KMS-11 (cell line): ENCODE results near the gene OR10A7.
"Not testable (repeated sequence)": the region's sequence is repeated elsewhere in the genome, so short reads cannot be mapped to it uniquely, and the experiment has no call there.

Experiments
- H2AFZ ChIP-seq: fragments of 200-600 bp; sonication (generic); 2 replicates; pipeline ENCODE4 v1.6.1; 2016; ENCODE audit warnings: antibody characterized with exemption, mixed run types, low read depth
- H3K27ac ChIP-seq: fragments of 200-600 bp; sonication (generic); 2 replicates; pipeline ENCODE4 v1.6.1; 2016; ENCODE audit warnings: mild to moderate bottlenecking, mixed run types
- H3K27me3 ChIP-seq: fragments of 200-600 bp; sonication (generic); 2 replicates; pipeline ENCODE4 v1.6.1; 2017; ENCODE audit warnings: mild to moderate bottlenecking, low read depth, mixed run types, moderate library complexity; ENCODE audit not compliant: insufficient read depth
- H3K36me3 ChIP-seq: fragments of 200-600 bp; sonication (generic); 2 replicates; pipeline ENCODE4 v1.6.1; 2017; ENCODE audit warnings: mild to moderate bottlenecking, mixed run types; ENCODE audit not compliant: insufficient read depth
- H3K4me1 ChIP-seq: fragments of 200-600 bp; sonication (generic); 2 replicates; pipeline ENCODE4 v1.6.1; 2016; ENCODE audit warnings: mild to moderate bottlenecking, low read depth, mixed run types; ENCODE audit not compliant: poor library complexity, severe bottlenecking
- H3K4me2 ChIP-seq: fragments of 200-600 bp; sonication (generic); 2 replicates; pipeline ENCODE4 v1.7.0; 2016; ENCODE audit warnings: mild to moderate bottlenecking, mixed run types
- H3K4me3 ChIP-seq: fragments of 200-600 bp; sonication (generic); IDR thresholded peaks from 2 replicates; pipeline ENCODE4 v1.6.1; 2017; ENCODE audit warnings: low read depth, low read length, mixed read lengths; ENCODE audit not compliant: insufficient read depth
- H3K79me2 ChIP-seq: fragments of 200-600 bp; sonication (generic); 2 replicates; pipeline ENCODE4 v1.6.1; 2016; ENCODE audit warnings: low read depth, mixed run types; ENCODE audit not compliant: insufficient read depth
- H3K9ac ChIP-seq: fragments of 200-600 bp; sonication (generic); 2 replicates; pipeline ENCODE4 v1.6.1; 2016; ENCODE audit warnings: mild to moderate bottlenecking, mixed run types
- H4K20me1 ChIP-seq: fragments of 200-600 bp; sonication (generic); 2 replicates; pipeline ENCODE4 v1.6.1; 2016; ENCODE audit warnings: mild to moderate bottlenecking, mixed run types; ENCODE audit not compliant: insufficient read depth
- CTCF ChIP-seq: fragments of 200-600 bp; sonication (generic); conservative IDR thresholded peaks from 2 replicates; pipeline ENCODE4 v1.6.1; 2017; ENCODE audit warnings: low read depth, mild to moderate bottlenecking, antibody characterized with exemption, low read length, moderate library complexity, mixed read lengths

The OR10A7 gene

GRCh38 chr12:55220725-55221124, at the start of gene OR10A7:
TSS of gene OR10A7 (plus strand) at chr12:55221025. CDS start at chr12:55221025, 0 bp downstream.
- Histone ChIP-seq H3K4me3 (no peak within 1 kb of the TSS), H3K9ac (no peak within 1 kb of the TSS), H2AFZ (no peak within 1 kb of the TSS), H3K4me2 (no peak within 1 kb of the TSS), H3K4me1 (no peaks in the 10 kb centered on the region), H3K27me3 (no peaks in the 10 kb centered on the region), H3K79me2 (no peaks in the 10 kb centered on the region), H4K20me1 (no peaks in the 10 kb centered on the region), H3K36me3 (no peaks in the 10 kb centered on the region), H3K27ac (no peak within 1 kb of the TSS)
- TF ChIP-seq CTCF, result no peak

GRCh38 chr12:55171445-55171844, 49.4 kb upstream of the OR10A7 start:
- Histone ChIP-seq H4K20me1 (no peaks in the 10 kb centered on the region), H3K9ac (no peak overlapping the region), H3K27ac (no peak overlapping the region), H3K4me1 (no peaks in the 10 kb centered on the region), H2AFZ (no peak overlapping the region), H3K4me2 (no peak overlapping the region), H3K79me2 (no peaks in the 10 kb centered on the region), H3K4me3 (no peak overlapping the region), H3K36me3 (no peaks in the 10 kb centered on the region), H3K27me3 (no peaks in the 10 kb centered on the region)
- no peak for TF ChIP-seq CTCF

- H4K20me1 ChIP-seq, H3K4me3 ChIP-seq, H3K27me3 ChIP-seq, H3K36me3 ChIP-seq, H3K9ac ChIP-seq, H3K79me2 ChIP-seq, H2AFZ ChIP-seq, H3K4me1 ChIP-seq, H3K27ac ChIP-seq, H3K4me2 ChIP-seq: not testable (repeated sequence)
Observed at GRCh38 chr12:55171846-55172245, 49.0 kb upstream of the OR10A7 start.

- Histone ChIP-seq H4K20me1 (no peaks in the 10 kb centered on the region), H3K4me1 (no peaks in the 10 kb centered on the region), H3K27me3 (no peaks in the 10 kb centered on the region), H3K4me3 (no peak overlapping the region), H3K36me3 (no peaks in the 10 kb centered on the region), H2AFZ (no peak overlapping the region), H3K79me2 (no peaks in the 10 kb centered on the region), H3K4me2 (no peak overlapping the region), H3K9ac (no peak overlapping the region), H3K27ac (no peak overlapping the region)
- TF ChIP-seq CTCF, result no peak
Observed at GRCh38 chr12:55172686-55173085, 48.1 kb upstream of the OR10A7 start.

- Histone ChIP-seq H3K36me3 (no peaks in the 10 kb centered on the region), H3K9ac (no peak overlapping the region), H3K4me2 (no peak overlapping the region), H4K20me1 (no peaks in the 10 kb centered on the region), H3K4me1 (no peaks in the 10 kb centered on the region), H3K27ac (no peak overlapping the region), H3K27me3 (no peaks in the 10 kb centered on the region), H3K4me3 (no peak overlapping the region), H2AFZ (no peak overlapping the region), H3K79me2 (no peaks in the 10 kb centered on the region)
- TF ChIP-seq CTCF, result no peak
Observed at GRCh38 chr12:55173456-55173855, 47.4 kb upstream of the OR10A7 start.
